ENCODE data around the gene ABAT. TPM values are rescaled to one million over a fixed set of nuclear protein-coding genes. Genes with fewer than 3 reads are reported as not detected.

Gene ABAT
- total RNA-seq, 1 experiment from 2014 or later: 7.3 TPM

DNA sequence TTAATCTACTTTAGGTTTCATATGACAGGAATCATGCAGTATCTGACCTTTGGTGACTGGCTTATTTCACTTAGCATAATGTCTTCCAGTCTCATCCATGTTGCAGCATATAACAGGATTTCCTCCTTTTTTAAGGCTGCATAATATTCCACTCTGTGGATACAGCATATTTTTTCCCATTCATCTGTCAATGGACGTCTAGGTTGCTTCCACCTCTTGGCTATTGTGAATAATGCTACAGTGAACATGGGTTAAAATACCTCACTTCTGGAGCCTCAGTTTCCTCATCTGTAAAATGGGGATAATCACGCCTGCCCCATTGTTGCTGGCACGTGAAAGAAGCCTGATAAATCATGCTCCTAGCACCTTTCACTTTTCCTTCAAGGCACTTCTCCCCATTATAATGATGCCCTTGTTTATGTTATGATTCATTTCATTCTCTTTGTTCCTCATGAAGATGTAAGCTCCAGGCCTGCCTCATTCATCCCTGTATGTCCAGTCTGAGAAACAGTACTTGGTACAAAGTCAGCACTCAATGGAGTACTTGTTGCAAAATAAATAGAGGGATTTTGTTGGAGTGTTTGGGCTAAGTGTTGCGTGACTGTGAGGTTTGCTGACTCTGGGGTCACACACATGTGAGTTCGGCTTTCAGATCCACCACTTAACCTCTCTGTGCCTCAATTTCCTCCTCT is 59.6 kb downstream of the ABAT start:
- H2BK5ac ChIP-seq (ENCODE audit: insufficient read length, low read length): no peak overlapping the region

More for the DNA sequence above, 59.6 kb downstream of the ABAT start:
- no peak for DNase-seq
- peaks cover 5% of the 10 kb centered on the region for H3K9me3 ChIP-seq (ENCODE audit: control insufficient read depth, low read depth, low read length)
- no peak overlapping the region for H3K4ac ChIP-seq (ENCODE audit: low read depth, low read length)
- Mint-ChIP-seq H3K27me3 (ENCODE audit: low read depth) (no peaks in the 10 kb centered on the region; the same call in 1 of the 2 replicates), H3K9me3 (peaks cover 12 to 15% of the 10 kb centered on the region in 2 experiments), H3K27ac (no peak overlapping the region), H3K4me1 (peaks cover 5 to 7% of the 10 kb centered on the region in 2 experiments; a peak in 2 of 4 replicates), H3K4me3 (no peak overlapping the region), H3K36me3 (ENCODE audit: insufficient read depth in 1 of 3, low read depth in 3 of 3) (peaks cover 9 to 19% (median 11%) of the 10 kb centered on the region in 3 experiments)
- no peak overlapping the region for H3K56ac ChIP-seq (ENCODE audit: insufficient read length, low read depth, low read length)
- no CpG with 5 or more reads among the region's 5 CpGs for WGBS (ENCODE audit: extremely low coverage, insufficient read length, low lambda C conversion rate)
- H3K4me1 ChIP-seq (ENCODE audit: insufficient read depth, low read length): no peaks in the 10 kb centered on the region
- no peak overlapping the region for H3K4me2 ChIP-seq (ENCODE audit: insufficient read depth, insufficient read length, low read length)
- H4K8ac ChIP-seq (replicated peaks; ENCODE audit: insufficient read length, low read depth, low read length): no peak overlapping the region
- H3K14ac ChIP-seq (ENCODE audit: insufficient read depth, low read length): no peak overlapping the region
- no peak overlapping the region for H3K23ac ChIP-seq (ENCODE audit: insufficient read length, low read depth, low read length)
- H3K27me3 ChIP-seq (ENCODE audit: insufficient read depth, low read length): no peaks in the 10 kb centered on the region
- H2AFZ ChIP-seq (ENCODE audit: low read length): no peak overlapping the region
- H2BK15ac ChIP-seq (ENCODE audit: low read depth, low read length): no peak overlapping the region
- H4K20me1 ChIP-seq (ENCODE audit: control insufficient read depth, insufficient read depth, insufficient read length): no peaks in the 10 kb centered on the region
- H3K79me1 ChIP-seq (ENCODE audit: insufficient read depth, low read depth, low read length, poor library complexity, severe bottlenecking): no peaks in the 10 kb centered on the region
- no peak overlapping the region for H2BK120ac ChIP-seq (ENCODE audit: low read depth, low read length, poor library complexity, severe bottlenecking)
- TF ChIP-seq, protein P1, sequence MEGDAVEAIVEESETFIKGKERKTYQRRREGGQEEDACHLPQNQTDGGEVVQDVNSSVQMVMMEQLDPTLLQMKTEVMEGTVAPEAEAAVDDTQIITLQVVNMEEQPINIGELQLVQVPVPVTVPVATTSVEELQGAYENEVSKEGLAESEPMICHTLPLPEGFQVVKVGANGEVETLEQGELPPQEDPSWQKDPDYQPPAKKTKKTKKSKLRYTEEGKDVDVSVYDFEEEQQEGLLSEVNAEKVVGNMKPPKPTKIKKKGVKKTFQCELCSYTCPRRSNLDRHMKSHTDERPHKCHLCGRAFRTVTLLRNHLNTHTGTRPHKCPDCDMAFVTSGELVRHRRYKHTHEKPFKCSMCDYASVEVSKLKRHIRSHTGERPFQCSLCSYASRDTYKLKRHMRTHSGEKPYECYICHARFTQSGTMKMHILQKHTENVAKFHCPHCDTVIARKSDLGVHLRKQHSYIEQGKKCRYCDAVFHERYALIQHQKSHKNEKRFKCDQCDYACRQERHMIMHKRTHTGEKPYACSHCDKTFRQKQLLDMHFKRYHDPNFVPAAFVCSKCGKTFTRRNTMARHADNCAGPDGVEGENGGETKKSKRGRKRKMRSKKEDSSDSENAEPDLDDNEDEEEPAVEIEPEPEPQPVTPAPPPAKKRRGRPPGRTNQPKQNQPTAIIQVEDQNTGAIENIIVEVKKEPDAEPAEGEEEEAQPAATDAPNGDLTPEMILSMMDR (conservative IDR thresholded peaks at IDR 0.05): no peak
- no peak overlapping the region for H3K27ac ChIP-seq (ENCODE audit: insufficient read length, low read depth, low read length)
- H2BK12ac ChIP-seq (ENCODE audit: insufficient read length, low read depth, low read length): no peak overlapping the region
- H4K91ac ChIP-seq (ENCODE audit: insufficient read length, low read depth, low read length): no peak overlapping the region
- no peak overlapping the region for H3K18ac ChIP-seq (ENCODE audit: insufficient read length, low read depth, low read length)
- H4K5ac ChIP-seq (ENCODE audit: insufficient read length, low read depth, low read length): no peak overlapping the region
- H3T11ph ChIP-seq (ENCODE audit: low read length): no peak overlapping the region
- H3K79me2 ChIP-seq (ENCODE audit: insufficient read depth, low read length): no peaks in the 10 kb centered on the region
- no peak overlapping the region for H2AK5ac ChIP-seq (ENCODE audit: insufficient read length, low read length)
- no peak overlapping the region for H3K9ac ChIP-seq (ENCODE audit: extremely low read depth, insufficient read length, low read length)
- H3K23me2 ChIP-seq (ENCODE audit: insufficient read length, low read depth, low read length, poor library complexity, severe bottlenecking): no peaks in the 10 kb centered on the region
- no peak overlapping the region for H2BK20ac ChIP-seq (ENCODE audit: low read depth, low read length, poor library complexity, severe bottlenecking)
